Spleen (tissue), 7 donors: ENCODE results near the gene ACOXL.

Experiments used
- CTCF ChIP-seq, 11 experiments: fragments of 200-600 bp in 7 of 11; fragments of 450-650 bp in 4 of 11; sonication (generic) in 4 of 11; IDR thresholded peaks in 8 of 11; conservative IDR thresholded peaks in 3 of 11; 1 replicate in 7 of 11; 2 replicates in 4 of 11; pipeline versions ENCODE4 v1.4.0 to v1.8.0; 2016 to 2021; ENCODE audit warnings: antibody characterized with exemption in 11 of 11, inconsistent platforms in 4 of 11, mild to moderate bottlenecking in 1 of 11
- POLR2A ChIP-seq, 3 donors: fragments of 450-650 bp; IDR thresholded peaks; one replicate each; pipeline ENCODE4 v1.5.1; 2017; ENCODE audit warnings: antibody characterized with exemption in 3 of 3, mild to moderate bottlenecking in 1 of 3
- POLR2AphosphoS5 ChIP-seq, 3 donors: sonication (generic); formaldehyde crosslinking; IDR thresholded peaks; one replicate each; pipeline ENCODE4 v1.5.1; 2017; ENCODE audit warnings: antibody characterized with exemption in 3 of 3
- donor health status: DM: no; HTN: no; CAD: no; lungs with moderate emphysema.
- donor health status: DM: no; HTN: no; CAD: no.
- donor health status: DM: no; HTN: no; CAD: no.

- no peak for TF ChIP-seq CTCF (IDR thresholded peaks at IDR 0.05 in 8 of 11, conservative IDR thresholded peaks at IDR 0.05 in 3 of 11)
- TF ChIP-seq POLR2A (IDR thresholded peaks at IDR 0.05), result no peak
- no peak for TF ChIP-seq POLR2AphosphoS5 (IDR thresholded peaks at IDR 0.05)
These were observed 240.9 kb downstream of the ACOXL start for GRCh38 chr2:110973262-110973661.
